GM12878 (cell line): ENCODE data around the gene HK1.

Experiments used
- BHLHE40 ChIP-seq, 2 experiments: fragments of 450-650 bp in 1 of 2; IDR thresholded peaks; 2 replicates each; pipeline ENCODE4 v1.6.1; 2011 to 2017; ENCODE audit warnings: low read depth in 2 of 2, borderline replicate concordance in 1 of 2, improper control_type of control experiment in 1 of 2, low read length in 1 of 2, mild to moderate bottlenecking in 1 of 2
- CEBPB ChIP-seq, 2 experiments: fragments of 150-350 bp in 1 of 2; IDR thresholded peaks; 2 replicates each; pipeline ENCODE4 v1.6.1; 2012 to 2014; ENCODE audit warnings: low read depth in 2 of 2, low read length in 2 of 2, borderline replicate concordance in 1 of 2, inconsistent platforms in 1 of 2
- CTCF ChIP-seq, 3 experiments: IDR thresholded peaks in 2 of 3; conservative IDR thresholded peaks in 1 of 3; 2 replicates each; pipeline ENCODE4 v1.5.1; 2011; ENCODE audit warnings: low read depth in 3 of 3, low read length in 3 of 3, mild to moderate bottlenecking in 3 of 3, control low read depth in 2 of 3, moderate library complexity in 2 of 3, inconsistent platforms in 1 of 3, mixed read lengths in 1 of 3; ENCODE audit not compliant: control insufficient read depth in 2 of 3, insufficient read depth in 1 of 3; ENCODE audit errors: extremely low read depth in 1 of 3
- EZH2 ChIP-seq: IDR thresholded peaks from 2 replicates; pipeline ENCODE4 v1.6.1; 2012; ENCODE audit warnings: low read depth, mild to moderate bottlenecking, control low read depth, inconsistent platforms, low read length, borderline replicate concordance; ENCODE audit not compliant: control insufficient read depth
- HDAC2 ChIP-seq: fragments of 200-600 bp; sonication (generic); IDR thresholded peaks from 2 replicates; pipeline ENCODE4 v1.6.1; 2017
- NR2C2 ChIP-seq: IDR thresholded peaks from 2 replicates; pipeline ENCODE4 v1.6.1; 2011; ENCODE audit warnings: borderline replicate concordance, low read depth; ENCODE audit not compliant: control insufficient read depth, insufficient read length
- POLR2A ChIP-seq: IDR thresholded peaks from 2 replicates; pipeline ENCODE4 v1.6.1; 2011; ENCODE audit warnings: low read depth, mild to moderate bottlenecking, low read length
- TAF1 ChIP-seq: IDR thresholded peaks from 2 replicates; pipeline ENCODE4 v1.6.1; 2011; ENCODE audit warnings: mild to moderate bottlenecking, low read depth, low read length, borderline replicate concordance
- TCF7 ChIP-seq: IDR thresholded peaks from 2 replicates; pipeline ENCODE4 v1.6.1; 2014; ENCODE audit warnings: antibody characterized with exemption, borderline replicate concordance

GRCh38 chr10:69306421-69306820 is 28.1 kb downstream of the HK1 start:
- TF ChIP-seq POLR2A (no peak), NR2C2 (no peak), CTCF (IDR thresholded peaks at IDR 0.05 in 2 of 3, conservative IDR thresholded peaks at IDR 0.05 in 1 of 3; ENCODE audit: control insufficient read depth in 2 of 3, extremely low read depth in 1 of 3, insufficient read depth in 1 of 3, low read depth in 3 of 3, low read length in 3 of 3) (no peak), BHLHE40 (IDR thresholded peaks at IDR 0.05; ENCODE audit: borderline replicate concordance in 1 of 2, low read depth in 2 of 2, low read length in 1 of 2) (no peak), EZH2 (no peak), CEBPB (IDR thresholded peaks at IDR 0.05; ENCODE audit: borderline replicate concordance in 1 of 2, low read depth in 2 of 2, low read length in 2 of 2) (no peak), HDAC2 (no peak), TCF7 (no peak), TAF1 (no peak)
